Measurements from ENCODE around the gene L1TD1. TPM values are rescaled to one million over a fixed set of nuclear protein-coding genes. Genes with fewer than 3 reads are reported as not detected.

Gene L1TD1
- total RNA-seq, 4 donors from 2014 or later = 0.28 TPM; not detected in 3

GRCh38 chr1:62222321-62222720 is 27.7 kb downstream of the L1TD1 start:
- TF ChIP-seq POLR2A (IDR thresholded peaks at IDR 0.05) = no peak
- TF ChIP-seq CTCF (IDR thresholded peaks at IDR 0.05) = no peak
- H3K27me3 ChIP-seq = no peaks in the 10 kb centered on the region
- H3K4me3 ChIP-seq = no peak overlapping the region
- H3K4me1 ChIP-seq = no peaks in the 10 kb centered on the region
- no peak overlapping the region for H3K27ac ChIP-seq
- DNase-seq = no peak
- H3K36me3 ChIP-seq = no peaks in the 10 kb centered on the region
- H3K9me3 ChIP-seq = no peaks in the 10 kb centered on the region

GRCh38 chr1:62224182-62224581 is 29.5 kb downstream of the L1TD1 start:
- no peak for DNase-seq
- Histone ChIP-seq H3K4me1 (no peaks in the 10 kb centered on the region), H3K36me3 (no peaks in the 10 kb centered on the region), H3K9me3 (no peaks in the 10 kb centered on the region), H3K4me3 (no peak overlapping the region), H3K27ac (no peak overlapping the region), H3K27me3 (no peaks in the 10 kb centered on the region)
- TF ChIP-seq POLR2A (IDR thresholded peaks at IDR 0.05) (no peak), CTCF (IDR thresholded peaks at IDR 0.05) (no peak)

GRCh38 chr1:62227496-62227895 is 32.8 kb downstream of the L1TD1 start:
- no peak overlapping the region for H3K4me3 ChIP-seq
- TF ChIP-seq POLR2A (IDR thresholded peaks at IDR 0.05) = no peak
- TF ChIP-seq CTCF (IDR thresholded peaks at IDR 0.05) = no peak
- H3K27me3 ChIP-seq = no peaks in the 10 kb centered on the region
- H3K9me3 ChIP-seq = no peaks in the 10 kb centered on the region
- H3K4me1 ChIP-seq = no peaks in the 10 kb centered on the region
- peak in 1 of 3 donors; percentile 24 for DNase-seq
- no peak overlapping the region for H3K27ac ChIP-seq
- H3K36me3 ChIP-seq = no peaks in the 10 kb centered on the region

- no peak overlapping the region for H3K27ac ChIP-seq
- no peaks in the 10 kb centered on the region for H3K4me1 ChIP-seq
- no peaks in the 10 kb centered on the region for H3K9me3 ChIP-seq
- no peaks in the 10 kb centered on the region for H3K27me3 ChIP-seq
- no peaks in the 10 kb centered on the region for H3K36me3 ChIP-seq
- TF ChIP-seq CTCF (IDR thresholded peaks at IDR 0.05) (no peak), POLR2A (IDR thresholded peaks at IDR 0.05) (no peak)
- no peak overlapping the region for H3K4me3 ChIP-seq
- peak in 1 of 3 donors; percentile 19 for DNase-seq
These were observed 33.7 kb downstream of the L1TD1 start for GRCh38 chr1:62228136-62228882.

GRCh38 chr1:62228883-62229187 is 34.2 kb downstream of the L1TD1 start:
- peak in 1 of 3 donors; percentile 27 for DNase-seq
- H3K27me3 ChIP-seq = no peaks in the 10 kb centered on the region
- H3K4me1 ChIP-seq = no peaks in the 10 kb centered on the region
- no peaks in the 10 kb centered on the region for H3K36me3 ChIP-seq
- H3K4me3 ChIP-seq = no peak overlapping the region
- TF ChIP-seq POLR2A (IDR thresholded peaks at IDR 0.05) = no peak
- no peak for TF ChIP-seq CTCF (IDR thresholded peaks at IDR 0.05)
- H3K9me3 ChIP-seq = no peaks in the 10 kb centered on the region
- H3K27ac ChIP-seq = no peak overlapping the region

- Histone ChIP-seq H3K4me1 (no peaks in the 10 kb centered on the region), H3K9me3 (no peaks in the 10 kb centered on the region), H3K4me3 (no peak overlapping the region), H3K36me3 (no peaks in the 10 kb centered on the region), H3K27ac (no peak overlapping the region), H3K27me3 (no peaks in the 10 kb centered on the region)
- DNase-seq = peak in 1 of 3 donors; percentile 10
- TF ChIP-seq POLR2A (IDR thresholded peaks at IDR 0.05) = no peak
- TF ChIP-seq CTCF (IDR thresholded peaks at IDR 0.05) = no peak
These were observed 34.8 kb downstream of the L1TD1 start for GRCh38 chr1:62229468-62229867.

Measured in Peyer's patch (tissue), 4 donors.